H9 (cell line): ENCODE results near the gene IFNA21. TPM values are rescaled to one million over a fixed set of nuclear protein-coding genes. Genes with fewer than 3 reads are reported as not detected.

Source experiments
- DNase-seq: peaks from one replicate; pipeline ENCODE4 v3.0.0-alpha.2; 2017
- H2AFZ ChIP-seq: one replicate; pipeline ENCODE4 v1.6.1; 2013; ENCODE audit warnings: mild to moderate bottlenecking, low read length, control low read depth, moderate library complexity
- H2AK5ac ChIP-seq: 2 replicates; pipeline ENCODE4 v1.6.1; 2013; ENCODE audit warnings: low read length, control low read depth, mixed read lengths; ENCODE audit not compliant: insufficient read length
- H2BK120ac ChIP-seq: one replicate; pipeline ENCODE4 v1.6.1; 2013; ENCODE audit warnings: low read depth, mild to moderate bottlenecking, low read length, control low read depth, inconsistent platforms; ENCODE audit not compliant: poor library complexity, severe bottlenecking
- H2BK12ac ChIP-seq: 2 replicates; pipeline ENCODE4 v1.6.1; 2013; ENCODE audit warnings: low read length, control low read depth, mixed read lengths, low read depth; ENCODE audit not compliant: insufficient read length
- H2BK15ac ChIP-seq: 2 replicates; pipeline ENCODE4 v1.6.1; 2013; ENCODE audit warnings: low read depth, low read length, control low read depth
- H2BK20ac ChIP-seq: one replicate; pipeline ENCODE4 v1.6.1; 2013; ENCODE audit warnings: low read depth, mild to moderate bottlenecking, low read length, control low read depth, inconsistent platforms; ENCODE audit not compliant: poor library complexity, severe bottlenecking
- H2BK5ac ChIP-seq: 2 replicates; pipeline ENCODE4 v1.6.1; 2013; ENCODE audit warnings: low read length, control low read depth, mixed read lengths; ENCODE audit not compliant: insufficient read length
- H3K14ac ChIP-seq: 2 replicates; pipeline ENCODE4 v1.6.1; 2013; ENCODE audit warnings: low read length, control low read depth; ENCODE audit not compliant: insufficient read depth
- H3K18ac ChIP-seq: 2 replicates; pipeline ENCODE4 v1.6.1; 2013; ENCODE audit warnings: low read depth, mild to moderate bottlenecking, mixed read lengths, low read length, control low read depth; ENCODE audit not compliant: insufficient read length
- H3K23ac ChIP-seq: 2 replicates; pipeline ENCODE4 v1.6.1; 2013; ENCODE audit warnings: low read length, control low read depth, mixed read lengths, low read depth; ENCODE audit not compliant: insufficient read length
- H3K23me2 ChIP-seq: 2 replicates; pipeline ENCODE4 v1.6.1; 2013; ENCODE audit warnings: low read depth, mild to moderate bottlenecking, mixed read lengths, low read length, control low read depth; ENCODE audit not compliant: insufficient read length, poor library complexity, severe bottlenecking
- H3K27ac ChIP-seq: 2 replicates; pipeline ENCODE4 v1.5.1; 2013; ENCODE audit warnings: low read length, control low read depth, mixed read lengths, low read depth; ENCODE audit not compliant: insufficient read length
- H3K27me3 ChIP-seq: 2 replicates; pipeline ENCODE4 v1.6.1; 2013; ENCODE audit warnings: low read length, control low read depth, inconsistent platforms; ENCODE audit not compliant: insufficient read depth
- H3K4ac ChIP-seq: 2 replicates; pipeline ENCODE4 v1.6.1; 2013; ENCODE audit warnings: low read depth, mild to moderate bottlenecking, control low read depth, inconsistent platforms, low read length, moderate library complexity
- H3K4me1 ChIP-seq: 2 replicates; pipeline ENCODE4 v1.6.1; 2013; ENCODE audit warnings: low read length, control low read depth, inconsistent platforms; ENCODE audit not compliant: insufficient read depth
- H3K4me2 ChIP-seq: 2 replicates; pipeline ENCODE4 v1.6.1; 2013; ENCODE audit warnings: low read length, control low read depth, mixed read lengths; ENCODE audit not compliant: insufficient read length, insufficient read depth
- H3K56ac ChIP-seq: 2 replicates; pipeline ENCODE4 v1.6.1; 2013; ENCODE audit warnings: low read depth, mild to moderate bottlenecking, mixed read lengths, low read length, control low read depth; ENCODE audit not compliant: insufficient read length
- H3K79me1 ChIP-seq: 2 replicates; pipeline ENCODE4 v1.6.1; 2013; ENCODE audit warnings: low read depth, mild to moderate bottlenecking, moderate library complexity, low read length, control low read depth, inconsistent platforms; ENCODE audit not compliant: insufficient read depth, poor library complexity, severe bottlenecking
- H3K79me2 ChIP-seq: 2 replicates; pipeline ENCODE4 v1.6.1; 2013; ENCODE audit warnings: low read length, control low read depth, inconsistent platforms; ENCODE audit not compliant: insufficient read depth
- H3K9ac ChIP-seq: 2 replicates; pipeline ENCODE4 v1.6.1; 2013; ENCODE audit warnings: low read length, control low read depth, mixed read lengths; ENCODE audit not compliant: insufficient read length; ENCODE audit errors: extremely low read depth
- H3K9me3 ChIP-seq: one replicate; pipeline ENCODE4 v1.6.1; 2013; ENCODE audit warnings: low read depth, low read length, inconsistent platforms; ENCODE audit not compliant: control insufficient read depth
- H3T11ph ChIP-seq: one replicate; pipeline ENCODE4 v1.6.1; 2013; ENCODE audit warnings: mild to moderate bottlenecking, low read length, control low read depth, inconsistent platforms
- H4K20me1 ChIP-seq: one replicate; pipeline ENCODE4 v1.6.1; 2013; ENCODE audit not compliant: control insufficient read depth, insufficient read length, insufficient read depth
- H4K5ac ChIP-seq: 2 replicates; pipeline ENCODE4 v1.6.1; 2013; ENCODE audit warnings: low read depth, mild to moderate bottlenecking, mixed read lengths, low read length, control low read depth; ENCODE audit not compliant: insufficient read length
- H4K8ac ChIP-seq: replicated peaks from 2 replicates; pipeline ENCODE4 v1.6.1; 2013; ENCODE audit warnings: low read length, control low read depth, mixed read lengths, low read depth; ENCODE audit not compliant: insufficient read length
- H4K91ac ChIP-seq: 2 replicates; pipeline ENCODE4 v1.6.1; 2013; ENCODE audit warnings: low read depth, mild to moderate bottlenecking, moderate library complexity, mixed read lengths, low read length, control low read depth; ENCODE audit not compliant: insufficient read length
- H3K27ac Mint-ChIP-seq, 3 experiments: 2 replicates in 2 of 3; 3 replicates in 1 of 3; pipeline ENCODE4 v1.8.0; 2020 to 2021; ENCODE audit warnings: mixed read lengths in 3 of 3, mild to moderate bottlenecking in 1 of 3, moderate library complexity in 1 of 3
- H3K27me3 Mint-ChIP-seq: 2 replicates; pipeline ENCODE4 v1.8.0; 2021; ENCODE audit warnings: low read depth, mild to moderate bottlenecking, moderate library complexity, mixed read lengths
- H3K36me3 Mint-ChIP-seq, 3 experiments: 2 replicates in 2 of 3; 3 replicates in 1 of 3; pipeline ENCODE4 v1.8.0; 2020 to 2021; ENCODE audit warnings: low read depth in 3 of 3, mixed read lengths in 3 of 3; ENCODE audit not compliant: insufficient read depth in 1 of 3
- H3K4me1 Mint-ChIP-seq, 2 experiments: 2 replicates each; pipeline ENCODE4 v1.8.0; 2020; ENCODE audit warnings: mixed read lengths in 2 of 2
- H3K4me3 Mint-ChIP-seq, 2 experiments: 2 replicates in 1 of 2; 3 replicates in 1 of 2; pipeline ENCODE4 v1.8.0; 2020 to 2021; ENCODE audit warnings: mild to moderate bottlenecking in 2 of 2, mixed read lengths in 2 of 2, moderate library complexity in 1 of 2
- H3K9me3 Mint-ChIP-seq, 2 experiments: 2 replicates in 1 of 2; 3 replicates in 1 of 2; pipeline ENCODE4 v1.8.0; 2020; ENCODE audit warnings: mild to moderate bottlenecking in 2 of 2, mixed read lengths in 2 of 2, moderate library complexity in 1 of 2
- WGBS: extraction: QIAGEN DNeasy Blood & Tissue Kit; methylation state at CpG from one replicate; pipeline ENCODE4 v1.1.7; 2013; ENCODE audit warnings: missing lambda C conversion rate, low lambda C conversion rate, mixed read lengths; ENCODE audit not compliant: insufficient read length; ENCODE audit errors: extremely low coverage; 5-methylcytosine and 5-hydroxymethylcytosine counted together
- total RNA-seq: library from RNA; stranded (reverse); gene quantifications from 2 replicates; pipeline ENCODE4 v1.2.1, GENCODE V29; 2021
- TF ChIP-seq, protein P1 (sequence below): fragments of 200-600 bp; sonication (generic); conservative IDR thresholded peaks from 3 replicates; pipeline ENCODE4 v1.8.0; 2021; ENCODE audit warnings: antibody characterized with exemption, mild to moderate bottlenecking

IFNA21 gene
- total RNA-seq, 1 experiment from 2014 or later: not detected

DNA sequence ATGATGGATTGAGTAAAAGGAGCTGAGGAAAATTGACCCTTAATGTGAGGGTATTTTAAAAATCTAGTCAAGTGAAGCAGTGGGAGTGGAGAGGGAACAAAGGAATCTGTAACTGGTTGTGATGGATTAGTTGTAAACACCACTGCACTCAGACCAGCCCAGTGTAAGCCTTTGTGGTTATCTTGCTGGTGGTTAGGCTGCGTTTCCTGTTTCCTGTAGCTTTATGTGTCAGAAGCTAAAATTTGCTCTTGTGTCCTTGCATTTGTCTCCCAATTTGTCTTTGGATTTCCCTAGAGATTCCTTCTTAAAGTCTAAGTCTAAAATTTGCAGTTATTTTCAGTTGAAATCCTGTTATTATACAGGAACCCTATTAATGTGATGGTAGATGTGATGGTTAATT lies 6.3 kb downstream of the IFNA21 start:
- Histone ChIP-seq H3K23me2 (no peaks in the 10 kb centered on the region), H2BK15ac (no peak overlapping the region), H3T11ph (no peak overlapping the region), H3K4ac (no peak overlapping the region), H4K91ac (no peak overlapping the region), H3K18ac (no peak overlapping the region), H2BK120ac (no peak overlapping the region), H3K9me3 (no peaks in the 10 kb centered on the region), H2AK5ac (no peak overlapping the region), H3K23ac (no peak overlapping the region), H2BK5ac (no peak overlapping the region), H3K14ac (no peak overlapping the region), H3K27ac (no peak overlapping the region), H2BK12ac (no peak overlapping the region), H3K56ac (no peak overlapping the region), H2BK20ac (no peak overlapping the region), H3K4me2 (no peak overlapping the region), H2AFZ (no peak overlapping the region), H3K27me3 (no peaks in the 10 kb centered on the region), H3K79me2 (no peaks in the 10 kb centered on the region), H3K79me1 (no peaks in the 10 kb centered on the region), H3K9ac (no peak overlapping the region), H4K20me1 (no peaks in the 10 kb centered on the region), H4K5ac (no peak overlapping the region), H3K4me1 (no peaks in the 10 kb centered on the region), H4K8ac (no peak overlapping the region)
- DNase-seq: no peak
- no peaks in the 10 kb centered on the region for H3K36me3 Mint-ChIP-seq
- no peaks in the 10 kb centered on the region; the same call in 1 of the 2 replicates for H3K27me3 Mint-ChIP-seq
- TF ChIP-seq, protein P1, sequence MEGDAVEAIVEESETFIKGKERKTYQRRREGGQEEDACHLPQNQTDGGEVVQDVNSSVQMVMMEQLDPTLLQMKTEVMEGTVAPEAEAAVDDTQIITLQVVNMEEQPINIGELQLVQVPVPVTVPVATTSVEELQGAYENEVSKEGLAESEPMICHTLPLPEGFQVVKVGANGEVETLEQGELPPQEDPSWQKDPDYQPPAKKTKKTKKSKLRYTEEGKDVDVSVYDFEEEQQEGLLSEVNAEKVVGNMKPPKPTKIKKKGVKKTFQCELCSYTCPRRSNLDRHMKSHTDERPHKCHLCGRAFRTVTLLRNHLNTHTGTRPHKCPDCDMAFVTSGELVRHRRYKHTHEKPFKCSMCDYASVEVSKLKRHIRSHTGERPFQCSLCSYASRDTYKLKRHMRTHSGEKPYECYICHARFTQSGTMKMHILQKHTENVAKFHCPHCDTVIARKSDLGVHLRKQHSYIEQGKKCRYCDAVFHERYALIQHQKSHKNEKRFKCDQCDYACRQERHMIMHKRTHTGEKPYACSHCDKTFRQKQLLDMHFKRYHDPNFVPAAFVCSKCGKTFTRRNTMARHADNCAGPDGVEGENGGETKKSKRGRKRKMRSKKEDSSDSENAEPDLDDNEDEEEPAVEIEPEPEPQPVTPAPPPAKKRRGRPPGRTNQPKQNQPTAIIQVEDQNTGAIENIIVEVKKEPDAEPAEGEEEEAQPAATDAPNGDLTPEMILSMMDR: no peak
- no peaks in the 10 kb centered on the region; a peak in 1 of 4 replicates for H3K4me1 Mint-ChIP-seq
- no peak overlapping the region for H3K27ac Mint-ChIP-seq
- H3K9me3 Mint-ChIP-seq: no peaks in the 10 kb centered on the region; a peak in 2 of 5 replicates
- WGBS: no CpG with 5 or more reads among the region's 1 CpG
- H3K4me3 Mint-ChIP-seq: no peak overlapping the region
